ENCODE data around the gene WNT11. TPM values are rescaled to one million over a fixed set of nuclear protein-coding genes. Genes with fewer than 3 reads are reported as not detected.

The WNT11 gene
- total RNA-seq, 3 donors from 2014 or later (not counting 1 experiment from before 2014, with no cell fraction given), result 0.47 to 1.3 (median 0.80) TPM

GRCh38 chr11:76218449-76219178 lies 12.3 kb upstream of the WNT11 start:
- ATAC-seq, result no peak
- H3K36me3 ChIP-seq (ENCODE audit: control insufficient read depth, insufficient read depth, low read length), result no peaks in the 10 kb centered on the region
- H3K4me3 ChIP-seq (ENCODE audit: low read length), result no peak overlapping the region
- H3K4me1 Mint-ChIP-seq, result no peaks in the 10 kb centered on the region
- WGBS (ENCODE audit: insufficient coverage), result 46% methylated on average over 7 of the region's 9 CpGs
- H3K36me3 Mint-ChIP-seq, result no peaks in the 10 kb centered on the region
- H3K27me3 Mint-ChIP-seq (ENCODE audit: low read depth in 2 of 2), result peaks cover 0 to 6% of the 10 kb centered on the region in 2 donors
- H3K27me3 ChIP-seq (ENCODE audit: control insufficient read depth, insufficient read depth, low read length), result no peaks in the 10 kb centered on the region
- H3K9me3 ChIP-seq (ENCODE audit: control insufficient read depth, insufficient read depth, low read length), result no peaks in the 10 kb centered on the region
- H3K27ac ChIP-seq (ENCODE audit: low read length), result no peak overlapping the region
- no peak overlapping the region for H3K4me3 Mint-ChIP-seq
- H3K4me1 ChIP-seq (ENCODE audit: control insufficient read depth, insufficient read depth, low read length), result no peaks in the 10 kb centered on the region
- DNase-seq, result no peak
- no peak for TF ChIP-seq CTCF (IDR thresholded peaks at IDR 0.05)
- intact Hi-C loops (cut with micrococcal nuclease), result no loop called here
- no peaks in the 10 kb centered on the region for H3K9me3 Mint-ChIP-seq
- H3K27ac Mint-ChIP-seq, result no peak overlapping the region

GRCh38 chr11:76217653-76218160 lies 11.4 kb upstream of the WNT11 start:
- intact Hi-C loops (cut with micrococcal nuclease), result no loop called here
- Mint-ChIP-seq H3K27me3 (ENCODE audit: low read depth in 2 of 2) (peaks cover 0 to 8% of the 10 kb centered on the region in 2 donors), H3K36me3 (no peaks in the 10 kb centered on the region), H3K4me1 (no peaks in the 10 kb centered on the region), H3K9me3 (no peaks in the 10 kb centered on the region), H3K4me3 (no peak overlapping the region), H3K27ac (no peak overlapping the region)
- Histone ChIP-seq H3K4me3 (ENCODE audit: low read length) (no peak overlapping the region), H3K9me3 (ENCODE audit: control insufficient read depth, insufficient read depth, low read length) (no peaks in the 10 kb centered on the region), H3K27ac (ENCODE audit: low read length) (no peak overlapping the region), H3K27me3 (ENCODE audit: control insufficient read depth, insufficient read depth, low read length) (peaks cover 5% of the 10 kb centered on the region), H3K4me1 (ENCODE audit: control insufficient read depth, insufficient read depth, low read length) (no peaks in the 10 kb centered on the region), H3K36me3 (ENCODE audit: control insufficient read depth, insufficient read depth, low read length) (no peaks in the 10 kb centered on the region)
- DNase-seq (no peak), ATAC-seq (no peak)
- WGBS (ENCODE audit: insufficient coverage), result 84% methylated on average over 8 of the region's 8 CpGs
- TF ChIP-seq CTCF (IDR thresholded peaks at IDR 0.05), result no peak

GRCh38 chr11:76216536-76217325 lies 10.4 kb upstream of the WNT11 start:
- Histone ChIP-seq H3K9me3 (ENCODE audit: control insufficient read depth, insufficient read depth, low read length) (no peaks in the 10 kb centered on the region), H3K27me3 (ENCODE audit: control insufficient read depth, insufficient read depth, low read length) (peaks cover 11% of the 10 kb centered on the region), H3K4me3 (ENCODE audit: low read length) (no peak overlapping the region), H3K4me1 (ENCODE audit: control insufficient read depth, insufficient read depth, low read length) (no peaks in the 10 kb centered on the region), H3K27ac (ENCODE audit: low read length) (no peak overlapping the region), H3K36me3 (ENCODE audit: control insufficient read depth, insufficient read depth, low read length) (no peaks in the 10 kb centered on the region)
- no peaks in the 10 kb centered on the region for H3K9me3 Mint-ChIP-seq
- intact Hi-C loops (cut with micrococcal nuclease), result no loop called here
- H3K27ac Mint-ChIP-seq, result no peak overlapping the region
- ATAC-seq, result no peak
- no peak for DNase-seq
- H3K4me1 Mint-ChIP-seq, result no peaks in the 10 kb centered on the region
- H3K27me3 Mint-ChIP-seq (ENCODE audit: low read depth in 2 of 2), result peaks cover 0 to 14% of the 10 kb centered on the region in 2 donors
- no peaks in the 10 kb centered on the region for H3K36me3 Mint-ChIP-seq
- no peak overlapping the region for H3K4me3 Mint-ChIP-seq
- no peak for TF ChIP-seq CTCF (IDR thresholded peaks at IDR 0.05)
- WGBS (ENCODE audit: insufficient coverage), result 93% methylated on average over 9 of the region's 9 CpGs

Measured in natural killer cell (primary cell).